CD8-positive, alpha-beta memory T cell (primary cell): ENCODE results near the gene RPS19BP1. TPM values are rescaled to one million over a fixed set of nuclear protein-coding genes. Genes with fewer than 3 reads are reported as not detected.
A peak's percentile ranks its signal among the peaks of the same experiment; 100 is the strongest.

Experiments
- CTCF ChIA-PET: fragments of 350-600 bp; sonication (Branson Sonifier 250); formaldehyde crosslinking; loops from one replicate; lab custom pipeline; 2021; ENCODE audit warnings: antibody characterized with exemption; lab: Charles Lee
- POLR2A ChIA-PET: fragments of 350-600 bp; sonication (Branson Sonifier 250); formaldehyde crosslinking; loops from one replicate; lab custom pipeline; 2021; ENCODE audit warnings: antibody characterized with exemption; lab: Charles Lee
- DNase-seq, 5 donors: peaks; one replicate each; pipeline versions ENCODE4 v3.0.0 to v3.0.0-alpha.2; 2020 to 2022; ENCODE audit warnings: mixed read lengths in 1 of 5
- H3K27ac ChIP-seq: one replicate; pipeline ENCODE4 v1.7.0; 2013; ENCODE audit warnings: low read depth, mild to moderate bottlenecking, low read length, moderate library complexity
- H3K27me3 ChIP-seq: 2 replicates; pipeline ENCODE4 v1.7.0; 2013; ENCODE audit warnings: low read length, mild to moderate bottlenecking; ENCODE audit not compliant: insufficient read depth, poor library complexity, severe bottlenecking
- H3K36me3 ChIP-seq: 2 replicates; pipeline ENCODE4 v1.7.0; 2013; ENCODE audit warnings: mild to moderate bottlenecking, low read length, moderate library complexity; ENCODE audit not compliant: insufficient read depth
- H3K4me1 ChIP-seq: 2 replicates; pipeline ENCODE4 v1.7.0; 2013; ENCODE audit warnings: mild to moderate bottlenecking, low read length, moderate library complexity; ENCODE audit not compliant: insufficient read depth
- H3K4me3 ChIP-seq: 2 replicates; pipeline ENCODE4 v1.7.0; 2013; ENCODE audit warnings: mild to moderate bottlenecking, low read length
- H3K9me3 ChIP-seq: 2 replicates; pipeline ENCODE4 v1.7.0; 2013; ENCODE audit warnings: mild to moderate bottlenecking, low read length
- H3K27ac Mint-ChIP-seq, 8 donors: one replicate each; pipeline ENCODE4 v1.8.0; 2020 to 2021; ENCODE audit warnings: mixed read lengths in 8 of 8, mild to moderate bottlenecking in 6 of 8, inconsistent platforms in 3 of 8, moderate library complexity in 3 of 8
- H3K27me3 Mint-ChIP-seq, 2 donors: one replicate each; pipeline ENCODE4 v1.8.0; 2020 to 2021; ENCODE audit warnings: mixed read lengths in 2 of 2, mild to moderate bottlenecking in 1 of 2, moderate library complexity in 1 of 2
- H3K36me3 Mint-ChIP-seq, 3 donors: one replicate each; pipeline ENCODE4 v1.8.0; 2020 to 2021; ENCODE audit warnings: mixed read lengths in 3 of 3, inconsistent platforms in 1 of 3, mild to moderate bottlenecking in 1 of 3
- H3K4me1 Mint-ChIP-seq, 3 donors: one replicate each; pipeline ENCODE4 v1.8.0; 2020 to 2021; ENCODE audit warnings: mixed read lengths in 3 of 3, inconsistent platforms in 1 of 3, mild to moderate bottlenecking in 1 of 3
- H3K4me3 Mint-ChIP-seq, 7 donors: one replicate each; pipeline ENCODE4 v1.8.0; 2020 to 2021; ENCODE audit warnings: mixed read lengths in 7 of 7, mild to moderate bottlenecking in 6 of 7, moderate library complexity in 4 of 7, inconsistent platforms in 2 of 7
- H3K9me3 Mint-ChIP-seq, 5 donors: one replicate each; pipeline ENCODE4 v1.8.0; 2020 to 2022; ENCODE audit warnings: mixed read lengths in 5 of 5, mild to moderate bottlenecking in 3 of 5, moderate library complexity in 2 of 5, inconsistent platforms in 1 of 5
- polyA plus RNA-seq: library from polyadenylated mRNA; unstranded; fragments of 300-500 nt; fragmentation: Illumina TruSeq; gene quantifications from one replicate; pipeline ENCODE4 v1.2.3, GENCODE V29; 2021
- total RNA-seq, 2 experiments: library from RNA; stranded (reverse); gene quantifications; one replicate each; pipeline ENCODE4 v1.2.3, GENCODE V29; 2021

The RPS19BP1 gene
- total and polyA plus RNA-seq, 3 experiments from 2014 or later, result 128 to 160 (median 158) TPM

DNA sequence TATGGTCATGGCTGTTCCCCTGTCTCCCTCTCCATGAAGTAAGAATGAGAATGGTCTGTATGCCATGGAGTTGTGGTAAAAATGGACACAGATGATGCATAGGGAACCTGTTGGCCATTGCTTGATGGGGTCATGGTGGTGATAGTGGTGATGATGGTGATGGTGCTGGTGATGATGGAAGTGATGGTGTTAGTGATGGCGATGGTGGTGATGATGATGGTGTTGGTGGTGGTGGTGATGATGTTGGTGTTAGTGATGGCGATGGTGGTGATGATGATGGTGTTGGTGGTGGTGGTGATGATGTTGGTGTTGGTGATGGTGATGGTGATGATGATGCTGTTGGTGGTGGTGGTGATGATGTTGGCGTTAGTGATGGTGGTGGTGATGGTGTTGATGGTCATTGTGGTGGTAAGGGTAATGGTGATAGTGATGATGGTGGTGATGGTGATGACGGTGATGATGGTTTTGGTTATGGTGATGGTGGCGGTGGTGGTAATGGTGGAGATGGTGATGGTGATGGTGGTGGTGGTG, 32.9 kb upstream of the RPS19BP1 start:
- Mint-ChIP-seq H3K27ac (peak overlapping the region in 1 of 8 donors; percentile 28), H3K36me3 (no peaks in the 10 kb centered on the region), H3K9me3 (no peaks in the 10 kb centered on the region)

DNA sequence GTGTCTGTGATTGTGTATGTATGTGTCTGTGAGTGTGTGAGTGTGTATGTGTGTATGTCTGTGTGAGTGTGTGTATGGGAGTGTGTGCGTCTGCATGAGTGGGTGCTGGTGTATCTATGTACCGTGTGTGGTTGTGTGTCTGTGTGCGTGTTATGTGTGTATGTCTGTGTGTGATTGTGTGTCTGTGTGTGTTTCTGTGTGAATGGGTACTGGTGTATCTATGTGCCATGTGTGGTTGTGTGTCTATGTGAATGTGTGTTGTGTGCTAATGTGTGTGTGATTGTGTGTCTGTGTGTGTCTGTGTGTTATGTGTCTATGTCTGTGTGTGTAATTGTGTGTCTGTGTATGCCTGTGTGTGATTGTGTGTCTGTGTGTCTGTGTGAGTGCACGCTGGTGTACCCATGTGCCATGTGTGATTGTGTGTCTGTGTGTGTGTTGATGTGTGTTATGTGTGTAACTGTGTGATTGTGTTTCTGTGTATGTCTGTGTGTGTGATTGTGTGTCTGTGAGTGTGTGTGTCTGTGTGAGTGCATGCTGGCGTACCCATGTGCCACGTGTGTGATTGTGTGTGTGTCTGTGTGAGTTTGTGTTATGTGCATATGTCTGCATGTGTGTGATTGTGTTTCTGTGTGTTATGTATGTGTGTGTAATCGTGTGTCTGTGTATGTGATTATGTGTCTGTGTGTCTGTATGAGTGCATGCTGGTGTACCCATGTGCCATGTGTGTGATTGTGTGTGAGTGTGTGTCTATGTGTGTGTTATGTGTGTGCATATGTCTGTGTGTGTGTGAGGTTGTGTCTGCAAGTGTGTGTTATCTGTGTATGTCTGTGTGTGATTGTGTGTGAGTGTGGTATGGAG, 31.3 kb upstream of the RPS19BP1 start:
- H3K27ac ChIP-seq, result no peak overlapping the region
- H3K36me3 Mint-ChIP-seq, result no peaks in the 10 kb centered on the region
- POLR2A ChIA-PET, result no interaction called here
- peaks cover 16% of the 10 kb centered on the region for H3K4me1 ChIP-seq
- H3K27me3 Mint-ChIP-seq, result peaks cover 16 to 18% of the 10 kb centered on the region in 2 donors
- no peak for DNase-seq
- H3K36me3 ChIP-seq, result no peaks in the 10 kb centered on the region
- H3K4me1 Mint-ChIP-seq, result peaks cover 16 to 22% (median 20%) of the 10 kb centered on the region in 3 donors
- H3K9me3 ChIP-seq, result no peaks in the 10 kb centered on the region
- H3K4me3 ChIP-seq, result no peak overlapping the region
- H3K4me3 Mint-ChIP-seq, result no peak overlapping the region
- no peak overlapping the region for H3K27ac Mint-ChIP-seq
- CTCF ChIA-PET, result no interaction called here
- H3K27me3 ChIP-seq, result peaks cover 6% of the 10 kb centered on the region
- no peaks in the 10 kb centered on the region for H3K9me3 Mint-ChIP-seq

More for the DNA sequence above, 32.9 kb upstream of the RPS19BP1 start:
- no peaks in the 10 kb centered on the region for H3K27me3 ChIP-seq
- Mint-ChIP-seq H3K4me3 (peak overlapping the region in 1 of 7 donors; percentile 55), H3K27me3 (peaks cover 6 to 9% of the 10 kb centered on the region in 2 donors), H3K4me1 (peaks cover 16 to 21% (median 20%) of the 10 kb centered on the region in 3 donors)
- H3K27ac ChIP-seq, result no peak overlapping the region
- peaks cover 16% of the 10 kb centered on the region for H3K4me1 ChIP-seq
- CTCF ChIA-PET, result no interaction called here
- no peak overlapping the region for H3K4me3 ChIP-seq
- no peaks in the 10 kb centered on the region for H3K9me3 ChIP-seq
- no peaks in the 10 kb centered on the region for H3K36me3 ChIP-seq
- POLR2A ChIA-PET, result no interaction called here
- no peak for DNase-seq

DNA sequence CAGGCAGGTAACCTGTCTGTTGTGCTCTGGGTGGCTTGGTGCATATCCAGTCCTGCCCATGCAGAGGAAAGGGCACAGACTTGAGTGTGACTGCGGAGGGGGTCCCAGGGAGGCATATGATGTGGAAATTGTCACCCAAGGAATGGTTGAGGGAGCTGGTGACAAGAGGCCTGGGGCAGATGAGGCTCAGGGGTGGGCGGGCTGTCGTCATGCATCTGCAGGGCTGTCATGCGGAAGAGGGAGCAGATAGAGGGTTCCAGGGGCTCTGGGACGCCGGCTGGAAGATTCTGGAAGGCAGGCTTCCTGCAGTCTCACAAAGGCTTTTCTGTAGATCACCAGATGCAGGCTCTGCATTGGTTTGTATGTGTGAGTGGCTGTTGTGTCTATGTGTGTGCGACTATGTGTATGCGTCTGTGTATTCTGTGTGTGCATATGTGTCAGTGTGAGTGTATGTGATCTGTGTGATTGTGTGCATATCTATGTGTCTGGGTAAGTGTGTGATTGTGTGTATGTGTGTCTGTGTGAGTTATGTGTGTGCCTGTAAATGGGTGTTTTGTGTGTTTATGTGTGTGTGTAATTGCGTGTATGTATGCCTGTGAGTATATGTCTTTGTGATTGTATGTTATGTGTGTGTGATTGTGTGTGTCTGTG, 30.4 kb upstream of the RPS19BP1 start:
- no peak overlapping the region for H3K4me3 Mint-ChIP-seq

DNA sequence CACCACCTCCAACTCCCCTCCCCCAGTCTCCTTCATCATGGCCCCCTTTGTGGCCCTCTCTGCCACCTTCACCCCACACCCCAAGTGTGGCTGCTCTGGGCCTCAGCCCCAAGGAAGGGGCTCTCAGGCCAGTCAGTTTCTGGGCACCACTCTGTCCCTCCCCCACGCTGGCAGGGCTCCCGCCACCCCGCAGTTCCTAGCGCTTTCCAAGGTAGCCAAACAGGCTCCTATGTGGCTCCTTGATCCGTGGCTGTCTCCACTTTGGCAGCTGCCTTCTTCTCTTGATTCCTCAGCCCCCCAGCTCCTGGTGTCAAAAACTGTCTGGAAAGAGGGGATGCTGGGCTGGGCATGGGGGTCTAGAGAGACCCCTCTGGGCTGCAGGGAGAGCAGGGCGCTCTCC, 27.6 kb upstream of the RPS19BP1 start:
- ChIA-PET CTCF (no interaction called here), POLR2A (no interaction called here)
- DNase-seq, result no peak
- no peaks in the 10 kb centered on the region for H3K36me3 ChIP-seq
- H3K27me3 ChIP-seq, result peaks cover 29% of the 10 kb centered on the region
- Mint-ChIP-seq H3K27me3 (peaks cover 36 to 39% of the 10 kb centered on the region in 2 donors), H3K36me3 (no peaks in the 10 kb centered on the region), H3K27ac (no peak overlapping the region), H3K4me1 (peaks cover 5 to 14% (median 11%) of the 10 kb centered on the region in 3 donors), H3K4me3 (no peak overlapping the region), H3K9me3 (peaks cover 0 to 1% (median 0%) of the 10 kb centered on the region in 5 donors)
- no peaks in the 10 kb centered on the region for H3K4me1 ChIP-seq
- no peak overlapping the region for H3K4me3 ChIP-seq
- no peak overlapping the region for H3K27ac ChIP-seq
- H3K9me3 ChIP-seq, result no peaks in the 10 kb centered on the region

More for the DNA sequence above, 30.4 kb upstream of the RPS19BP1 start:
- Histone ChIP-seq H3K36me3 (no peaks in the 10 kb centered on the region), H3K4me3 (no peak overlapping the region), H3K9me3 (no peaks in the 10 kb centered on the region), H3K27me3 (peaks cover 14% of the 10 kb centered on the region), H3K27ac (no peak overlapping the region), H3K4me1 (peaks cover 16% of the 10 kb centered on the region)
- H3K4me1 Mint-ChIP-seq, result peaks cover 18 to 20% (median 18%) of the 10 kb centered on the region in 3 donors
- ChIA-PET CTCF (interaction anchor here (0.9 to 1.5 kb wide), 2 partner anchors 34 to 69 kb away, joined by 3 read pairs; no protein-coding TSS in a partner anchor), POLR2A (interaction anchor here (0.6 kb wide), 1 partner anchor 28 kb away, joined by 9 read pairs; no protein-coding TSS in a partner anchor)
- no peak for DNase-seq
- H3K36me3 Mint-ChIP-seq, result no peaks in the 10 kb centered on the region
- H3K9me3 Mint-ChIP-seq, result peaks cover 0 to 1% (median 0%) of the 10 kb centered on the region in 5 donors
- no peak overlapping the region for H3K27ac Mint-ChIP-seq
- H3K27me3 Mint-ChIP-seq, result peaks cover 22% of the 10 kb centered on the region in 2 donors

DNA sequence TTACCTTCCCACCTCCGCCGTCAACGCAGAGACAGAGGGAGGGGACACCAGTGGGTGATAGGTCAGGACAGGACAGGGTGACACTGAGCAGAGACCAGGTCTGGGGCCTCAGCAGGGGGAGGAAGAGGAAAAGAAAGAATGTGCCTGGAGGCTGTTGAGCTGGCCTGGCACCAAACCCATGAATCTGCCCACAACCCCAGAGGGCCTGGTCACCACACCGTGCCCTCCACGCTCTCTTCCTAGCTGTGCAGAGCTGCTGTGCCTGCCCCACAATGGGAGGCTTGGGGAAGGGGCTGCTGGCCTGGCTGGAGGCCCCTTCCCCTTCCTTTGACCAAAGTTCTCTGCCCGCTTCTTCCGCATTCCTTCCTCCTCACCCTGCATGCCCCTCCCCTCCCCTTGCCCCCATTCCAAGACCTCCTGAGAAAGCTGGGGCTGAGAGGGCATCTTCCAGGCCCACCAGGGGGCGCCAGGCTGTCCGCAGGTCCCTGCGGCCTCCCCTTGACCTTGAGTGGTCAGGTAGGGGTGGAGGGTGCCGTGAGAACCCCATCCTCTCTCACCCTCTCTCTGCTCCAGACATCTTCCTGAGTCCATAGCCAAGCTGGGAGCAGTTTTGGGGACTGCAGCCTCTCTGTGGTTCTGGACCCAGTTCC, 27.0 kb upstream of the RPS19BP1 start:
- Histone ChIP-seq H3K27ac (no peak overlapping the region), H3K9me3 (no peaks in the 10 kb centered on the region), H3K4me3 (no peak overlapping the region), H3K4me1 (no peaks in the 10 kb centered on the region), H3K27me3 (peaks cover 29% of the 10 kb centered on the region), H3K36me3 (no peaks in the 10 kb centered on the region)
- H3K27ac Mint-ChIP-seq, result no peak overlapping the region
- no peak for DNase-seq
- peaks cover 0 to 1% (median 0%) of the 10 kb centered on the region in 5 donors for H3K9me3 Mint-ChIP-seq
- H3K4me1 Mint-ChIP-seq, result peaks cover 5 to 14% (median 11%) of the 10 kb centered on the region in 3 donors
- peaks cover 37 to 39% of the 10 kb centered on the region in 2 donors for H3K27me3 Mint-ChIP-seq
- H3K36me3 Mint-ChIP-seq, result no peaks in the 10 kb centered on the region
- no peak overlapping the region for H3K4me3 Mint-ChIP-seq
- POLR2A ChIA-PET, result no interaction called here
- CTCF ChIA-PET, result no interaction called here

DNA sequence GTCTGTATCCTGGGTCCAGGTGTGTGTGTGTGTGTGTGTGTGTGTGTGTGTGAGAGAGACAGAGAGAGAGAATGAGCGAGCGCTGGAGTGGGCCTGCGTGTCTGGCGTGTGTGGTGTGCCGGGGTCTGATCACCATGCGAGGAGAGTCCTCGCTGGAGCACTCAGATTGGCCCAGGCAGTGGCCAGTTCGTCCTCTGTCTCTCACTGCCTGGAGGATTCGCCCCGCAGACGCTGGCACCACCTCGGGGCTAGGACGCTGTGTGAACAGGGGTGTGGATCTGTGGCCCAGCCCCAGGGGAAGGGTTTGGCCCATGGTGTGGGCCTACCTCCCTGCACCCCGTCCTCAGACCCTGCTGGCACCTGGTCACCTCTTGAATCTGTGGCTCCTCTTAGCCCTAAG, 26.4 kb upstream of the RPS19BP1 start:
- Histone ChIP-seq H3K4me3 (no peak overlapping the region), H3K4me1 (no peaks in the 10 kb centered on the region), H3K27ac (no peak overlapping the region), H3K9me3 (no peaks in the 10 kb centered on the region), H3K27me3 (peaks cover 29% of the 10 kb centered on the region), H3K36me3 (no peaks in the 10 kb centered on the region)
- Mint-ChIP-seq H3K36me3 (no peaks in the 10 kb centered on the region), H3K9me3 (peaks cover 0 to 1% (median 0%) of the 10 kb centered on the region in 5 donors), H3K27ac (peak overlapping the region in 1 of 8 donors; percentile 32), H3K27me3 (peaks cover 40 to 44% of the 10 kb centered on the region in 2 donors), H3K4me1 (peaks cover 5 to 14% (median 11%) of the 10 kb centered on the region in 3 donors), H3K4me3 (peak overlapping the region in 1 of 7 donors; percentile 54)
- ChIA-PET CTCF (no interaction called here), POLR2A (no interaction called here)
- no peak for DNase-seq

DNA sequence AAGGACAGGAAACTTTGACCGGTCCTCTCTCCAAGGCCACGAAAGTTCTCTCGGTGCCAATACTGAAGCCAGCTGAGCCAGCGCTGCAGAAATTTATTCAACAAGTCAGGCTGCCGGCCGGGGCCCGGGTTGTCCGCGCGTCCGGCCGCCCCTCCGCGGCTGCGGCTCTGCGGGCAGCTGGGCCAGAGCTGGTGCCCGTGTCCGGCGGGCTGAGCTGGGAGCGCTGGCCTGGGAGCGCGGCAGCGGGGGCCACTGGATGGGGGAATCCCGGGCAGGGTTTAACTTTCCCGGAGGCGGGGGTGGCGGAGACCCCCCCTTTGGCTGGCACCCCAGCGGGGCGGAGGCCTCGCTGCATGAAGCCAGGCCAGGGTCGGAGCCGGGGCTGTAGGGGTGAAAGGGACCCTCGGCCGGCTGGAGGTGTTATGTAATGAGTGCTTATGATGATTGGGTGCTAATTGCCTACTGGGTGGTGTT, 25.7 kb upstream of the RPS19BP1 start:
- no peaks in the 10 kb centered on the region for H3K36me3 ChIP-seq
- H3K4me3 ChIP-seq, result no peak overlapping the region
- Mint-ChIP-seq H3K36me3 (no peaks in the 10 kb centered on the region), H3K4me1 (peaks cover 5 to 14% (median 11%) of the 10 kb centered on the region in 3 donors), H3K27ac (peak overlapping the region in 1 of 8 donors; percentile 32), H3K9me3 (peaks cover 0 to 1% (median 0%) of the 10 kb centered on the region in 5 donors), H3K27me3 (peaks cover 40 to 45% of the 10 kb centered on the region in 2 donors), H3K4me3 (peak overlapping the region in 5 of 7 donors; percentile 14 to 86 (median 57))
- no peak overlapping the region for H3K27ac ChIP-seq
- ChIA-PET CTCF (no interaction called here), POLR2A (no interaction called here)
- H3K27me3 ChIP-seq, result peaks cover 29% of the 10 kb centered on the region
- no peaks in the 10 kb centered on the region for H3K4me1 ChIP-seq
- no peak for DNase-seq
- H3K9me3 ChIP-seq, result no peaks in the 10 kb centered on the region
